Sigmoid colon (tissue), 7 donors: ENCODE results near the gene DENND2A. TPM values are rescaled to one million over a fixed set of nuclear protein-coding genes. Genes with fewer than 3 reads are reported as not detected.
A peak's percentile ranks its signal among the peaks of the same experiment; 100 is the strongest.
"Not testable (repeated sequence)": the region's sequence is repeated elsewhere in the genome, so short reads cannot be mapped to it uniquely, and the experiment has no call there.

Experiments
- DNase-seq: peaks from one replicate; pipeline ENCODE4 v3.0.0-alpha.2; 2019
- H3K27ac ChIP-seq, 4 donors: fragments of 200-600 bp; sonication (generic); one replicate each; pipeline ENCODE4 v1.5.1; 2016 to 2019; ENCODE audit warnings: mild to moderate bottlenecking in 1 of 4
- H3K27me3 ChIP-seq, 3 donors: fragments of 200-600 bp; sonication (generic); one replicate each; pipeline ENCODE4 v1.5.1; 2019; ENCODE audit warnings: mild to moderate bottlenecking in 1 of 3
- H3K36me3 ChIP-seq, 4 donors: fragments of 200-600 bp; sonication (generic); one replicate each; pipeline ENCODE4 v1.5.1; 2016 to 2019
- H3K4me1 ChIP-seq, 4 donors: fragments of 200-600 bp; sonication (generic); one replicate each; pipeline ENCODE4 v1.5.1; 2017 to 2019
- H3K4me3 ChIP-seq, 4 donors: fragments of 200-600 bp; sonication (generic); one replicate each; pipeline ENCODE4 v1.5.1; 2017 to 2019; ENCODE audit warnings: mild to moderate bottlenecking in 2 of 4, moderate library complexity in 1 of 4
- H3K9me3 ChIP-seq, 4 donors: fragments of 200-600 bp in 3 of 4; sonication (generic) in 3 of 4; one replicate each; pipeline versions ENCODE4 v1.5.1 to v1.6.1; 2013 to 2019
- EP300 ChIP-seq, 4 donors: sonication (generic); formaldehyde crosslinking; IDR thresholded peaks; one replicate each; pipeline ENCODE4 v1.6.1; 2017; ENCODE audit warnings: antibody characterized with exemption in 4 of 4
- POLR2A ChIP-seq, 2 donors: fragments of 450-650 bp; IDR thresholded peaks; one replicate each; pipeline ENCODE4 v1.6.1; 2016; ENCODE audit warnings: antibody characterized with exemption in 2 of 2, mild to moderate bottlenecking in 2 of 2, moderate library complexity in 2 of 2
- POLR2AphosphoS5 ChIP-seq, 4 donors: sonication (generic); formaldehyde crosslinking; IDR thresholded peaks; one replicate each; pipeline ENCODE4 v1.6.1; 2017; ENCODE audit warnings: antibody characterized with exemption in 4 of 4
- WGBS, 2 donors: extraction: QIAGEN DNeasy Blood & Tissue Kit; methylation state at CpG; one replicate each; pipeline ENCODE4 v1.1.7; 2013; 5-methylcytosine and 5-hydroxymethylcytosine counted together
- intact Hi-C: fragments of 100-400 bp; cut with DNase I; formaldehyde crosslinking; loops from one replicate; pipeline ENCODE4 v1.15.1; 2023
- polyA plus RNA-seq, 3 donors: library from polyadenylated mRNA; stranded (reverse); fragments of 200-250 nt; gene quantifications; one replicate each; pipeline ENCODE4 v1.2.3, GENCODE V29; 2013
- total RNA-seq, 4 donors: library from RNA; depleted of rRNA; stranded (reverse); fragments of >200 nt; gene quantifications; one replicate each; pipeline ENCODE4 v1.1.0, GENCODE V29; 2016
- TF ChIP-seq, protein P1 (sequence below), 4 experiments: fragments of 450-650 bp in 3 of 4; fragments of 200-600 bp in 1 of 4; IDR thresholded peaks; one replicate each; pipeline ENCODE4 v1.5.1; 2016 to 2019; ENCODE audit warnings: antibody characterized with exemption in 4 of 4, mild to moderate bottlenecking in 3 of 4, moderate library complexity in 2 of 4
- donor health status: healthy with polysubstance abuse.
- donor health status: Bipolar disorder and iron deficiency.
- donor health status: healthy.

The DENND2A gene
- total and polyA plus RNA-seq, 7 donors: 6.2 to 38.8 (median 11.4) TPM

DNA sequence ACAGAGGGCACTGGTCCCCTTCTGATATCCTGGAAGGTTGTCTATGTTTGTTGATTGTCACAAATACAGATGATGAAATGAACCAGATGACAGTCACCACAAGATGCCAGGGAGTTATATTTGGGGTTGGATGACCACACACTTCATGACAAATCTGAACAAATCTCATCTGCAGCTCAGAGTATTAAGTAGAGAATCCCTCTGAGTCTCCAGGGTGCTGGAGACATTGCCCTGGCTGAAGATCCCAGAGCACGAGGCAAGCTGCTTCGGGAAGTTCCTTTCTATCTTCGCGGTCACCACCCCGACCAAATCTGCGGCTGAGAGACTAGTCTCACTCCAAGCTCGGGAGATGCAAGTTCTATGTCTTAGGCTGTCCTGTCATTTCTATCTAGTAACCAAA is 9.0 kb downstream of the DENND2A start:
- WGBS, 2 donors: 78 to 88% methylated on average over 7 of the region's 7 CpGs
- TF ChIP-seq POLR2A (IDR thresholded peaks at IDR 0.05) (no peak), POLR2AphosphoS5 (IDR thresholded peaks at IDR 0.05) (no peak), EP300 (IDR thresholded peaks at IDR 0.05) (no peak)
- TF ChIP-seq, protein P1, sequence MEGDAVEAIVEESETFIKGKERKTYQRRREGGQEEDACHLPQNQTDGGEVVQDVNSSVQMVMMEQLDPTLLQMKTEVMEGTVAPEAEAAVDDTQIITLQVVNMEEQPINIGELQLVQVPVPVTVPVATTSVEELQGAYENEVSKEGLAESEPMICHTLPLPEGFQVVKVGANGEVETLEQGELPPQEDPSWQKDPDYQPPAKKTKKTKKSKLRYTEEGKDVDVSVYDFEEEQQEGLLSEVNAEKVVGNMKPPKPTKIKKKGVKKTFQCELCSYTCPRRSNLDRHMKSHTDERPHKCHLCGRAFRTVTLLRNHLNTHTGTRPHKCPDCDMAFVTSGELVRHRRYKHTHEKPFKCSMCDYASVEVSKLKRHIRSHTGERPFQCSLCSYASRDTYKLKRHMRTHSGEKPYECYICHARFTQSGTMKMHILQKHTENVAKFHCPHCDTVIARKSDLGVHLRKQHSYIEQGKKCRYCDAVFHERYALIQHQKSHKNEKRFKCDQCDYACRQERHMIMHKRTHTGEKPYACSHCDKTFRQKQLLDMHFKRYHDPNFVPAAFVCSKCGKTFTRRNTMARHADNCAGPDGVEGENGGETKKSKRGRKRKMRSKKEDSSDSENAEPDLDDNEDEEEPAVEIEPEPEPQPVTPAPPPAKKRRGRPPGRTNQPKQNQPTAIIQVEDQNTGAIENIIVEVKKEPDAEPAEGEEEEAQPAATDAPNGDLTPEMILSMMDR (IDR thresholded peaks at IDR 0.05): no peak
- peak; percentile 70 for DNase-seq
- intact Hi-C loops: no loop called here
- Histone ChIP-seq H3K4me1 (peaks cover 0 to 28% (median 16%) of the 10 kb centered on the region in 4 donors), H3K4me3 (no peak overlapping the region), H3K27me3 (no peaks in the 10 kb centered on the region), H3K36me3 (no peaks in the 10 kb centered on the region), H3K27ac (peak overlapping the region; percentile 18 to 84 (median 46)), H3K9me3 (no peaks in the 10 kb centered on the region)

DNA sequence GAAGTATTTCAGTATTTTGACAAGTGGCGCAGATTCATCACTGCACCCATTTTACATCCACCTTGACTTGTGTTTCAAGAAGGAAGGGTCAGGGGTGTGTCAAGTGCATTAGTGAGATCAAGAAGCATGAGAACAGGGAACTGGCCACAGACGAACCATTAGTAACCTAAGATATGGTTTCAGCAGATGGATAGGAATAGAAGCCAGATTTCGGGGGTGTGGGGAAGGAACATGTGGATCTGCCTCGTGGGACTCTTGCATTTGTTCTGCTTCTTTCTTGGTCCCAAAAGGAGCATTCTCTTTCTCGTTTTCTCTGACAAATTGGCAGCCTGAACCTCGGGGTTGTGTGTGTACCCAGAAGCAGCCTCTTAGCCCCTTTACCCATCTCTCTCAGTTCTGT is 9.6 kb downstream of the DENND2A start:
- intact Hi-C loops: no loop called here
- Histone ChIP-seq H3K27me3 (no peaks in the 10 kb centered on the region), H3K4me1 (peaks cover 0 to 34% (median 21%) of the 10 kb centered on the region in 4 donors), H3K4me3 (no peak overlapping the region), H3K27ac (peak overlapping the region; percentile 18 to 84 (median 46)), H3K36me3 (no peaks in the 10 kb centered on the region), H3K9me3 (no peaks in the 10 kb centered on the region)
- WGBS, 2 donors: 66 to 75% methylated on average over 6 of the region's 6 CpGs
- peak; percentile 69 for DNase-seq
- TF ChIP-seq, protein P1 (IDR thresholded peaks at IDR 0.05): no peak
- TF ChIP-seq POLR2AphosphoS5 (IDR thresholded peaks at IDR 0.05) (no peak), POLR2A (IDR thresholded peaks at IDR 0.05) (no peak), EP300 (IDR thresholded peaks at IDR 0.05) (no peak)

DNA sequence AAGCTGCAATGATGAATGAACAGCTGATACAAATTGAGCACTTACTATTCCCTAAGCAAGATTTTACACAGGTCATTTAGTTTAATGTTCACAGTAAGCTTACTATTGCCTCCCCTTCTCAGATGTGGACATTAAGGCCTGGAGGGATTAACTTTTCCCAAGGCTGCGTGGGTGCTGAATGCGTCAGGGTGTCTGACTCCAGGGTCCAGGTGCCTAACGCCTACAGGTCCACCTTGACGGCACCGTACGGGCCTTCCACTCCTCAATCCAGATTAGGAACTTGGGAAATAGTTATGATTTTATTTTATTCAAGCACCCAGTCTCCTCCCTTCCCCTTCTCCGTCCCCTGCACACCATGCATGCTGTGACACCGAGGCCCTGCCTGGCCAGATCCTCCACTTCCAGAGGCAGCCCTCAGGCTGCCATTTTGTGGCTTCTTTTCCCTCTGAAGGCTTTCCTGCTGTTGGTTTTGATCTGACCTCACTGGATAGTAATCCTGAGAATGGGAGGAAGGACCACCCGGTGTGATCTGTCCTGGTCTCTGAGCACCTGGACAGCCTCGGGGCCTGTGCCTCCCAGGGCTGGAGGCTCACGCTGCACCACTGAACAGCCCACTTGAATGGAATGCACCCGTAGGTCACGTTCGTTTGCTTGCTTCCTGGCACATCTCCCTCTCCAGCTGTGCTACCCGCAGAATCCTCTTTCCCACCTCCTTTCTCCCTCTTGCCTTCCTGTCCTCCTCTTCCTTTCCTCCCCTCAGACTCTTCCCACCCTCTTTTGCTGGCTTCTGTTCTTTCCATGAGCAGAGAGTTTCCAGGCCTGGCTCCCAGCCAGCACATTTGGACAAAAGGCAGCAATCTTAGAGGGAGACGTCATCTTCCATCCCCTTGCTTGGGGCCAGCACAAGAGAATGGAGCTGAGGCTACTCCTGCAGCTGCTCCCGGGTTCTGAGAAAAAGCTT is 14.4 kb downstream of the DENND2A start:
- no peaks in the 10 kb centered on the region for H3K9me3 ChIP-seq
- H3K27ac ChIP-seq: peak overlapping the region; percentile 64 to 84 (median 79)
- intact Hi-C loops: no loop called here
- peak; percentile 98 for DNase-seq
- H3K4me3 ChIP-seq: no peak overlapping the region
- 75 to 80% methylated on average over 17 of the region's 17 CpGs for WGBS, 2 donors
- peak; percentile 17 to 71 (median 68) for TF ChIP-seq POLR2AphosphoS5 (IDR thresholded peaks at IDR 0.05)
- TF ChIP-seq POLR2A (IDR thresholded peaks at IDR 0.05): no peak
- no peak for TF ChIP-seq EP300 (IDR thresholded peaks at IDR 0.05)
- H3K36me3 ChIP-seq: no peaks in the 10 kb centered on the region
- H3K27me3 ChIP-seq: no peaks in the 10 kb centered on the region
- H3K4me1 ChIP-seq: peaks cover 0 to 34% (median 23%) of the 10 kb centered on the region in 4 donors

DNA sequence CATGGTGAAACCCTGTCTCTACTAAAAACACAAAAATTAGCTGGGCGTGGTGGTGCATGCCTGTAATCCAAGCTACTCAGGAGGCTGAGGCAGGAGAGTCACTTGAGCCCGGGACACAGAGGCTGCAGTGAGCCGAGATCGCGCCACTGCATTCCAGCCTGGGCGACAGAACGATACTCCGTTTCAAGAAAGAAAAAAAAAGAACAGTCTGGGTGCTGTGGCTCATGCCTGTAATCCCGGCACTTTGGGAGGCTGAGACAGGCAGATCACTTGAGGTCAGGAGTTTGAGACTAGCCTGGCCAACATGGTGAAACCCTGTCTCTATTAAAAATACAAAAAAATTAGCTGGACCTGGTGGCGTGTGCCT is 15.4 kb downstream of the DENND2A start:
- H3K36me3 ChIP-seq, H3K4me3 ChIP-seq, DNase-seq, H3K9me3 ChIP-seq, intact Hi-C loops, H3K27me3 ChIP-seq: not testable (repeated sequence)
- Histone ChIP-seq H3K27ac (peak overlapping the region; percentile 2 to 84 (median 70)), H3K4me1 (peaks cover 0 to 33% (median 23%) of the 10 kb centered on the region in 4 donors)
- 94 to 96% methylated on average over 10 of the region's 10 CpGs for WGBS, 2 donors

DNA sequence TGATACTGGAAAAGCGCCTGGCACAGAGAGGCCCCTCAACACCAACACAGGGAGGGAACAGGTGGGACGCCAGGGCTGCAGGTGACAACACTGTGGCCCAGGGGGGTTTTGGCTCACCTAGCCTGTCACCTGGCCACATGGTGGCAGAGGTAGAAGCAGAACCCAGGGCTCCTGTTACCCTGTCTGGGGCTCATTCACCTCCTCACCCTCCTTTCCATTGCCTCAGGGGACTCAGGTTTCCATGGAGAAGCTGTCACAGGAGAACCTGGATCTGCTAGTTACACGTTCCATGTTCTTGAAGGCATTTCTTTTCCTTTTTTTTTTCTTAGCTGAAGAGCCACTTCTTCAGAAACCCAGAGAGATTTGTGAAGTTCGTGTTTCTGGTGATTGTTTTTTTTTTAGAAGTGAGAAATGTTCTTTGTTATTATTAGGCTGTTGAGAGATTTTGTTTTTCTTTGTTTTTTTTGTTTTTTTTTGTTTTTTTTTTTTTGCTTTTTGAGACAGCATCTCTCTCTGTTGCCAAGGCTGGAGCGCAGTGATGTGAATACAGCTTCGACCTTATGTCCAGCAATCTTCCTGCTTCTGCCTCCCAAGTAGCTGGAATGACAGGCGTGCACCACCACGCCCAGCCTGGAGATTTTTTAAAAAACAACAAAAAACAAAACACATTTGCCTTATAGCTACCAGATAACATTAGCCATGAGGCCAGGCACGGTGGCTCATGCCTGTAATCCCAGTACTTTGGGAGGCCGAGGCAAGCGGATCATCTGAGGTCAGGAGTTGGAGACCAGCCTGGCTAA is 16.0 kb downstream of the DENND2A start:
- Histone ChIP-seq H3K27ac (peak overlapping the region; percentile 40 to 84 (median 70)), H3K4me3 (no peak overlapping the region), H3K27me3 (no peaks in the 10 kb centered on the region), H3K36me3 (no peaks in the 10 kb centered on the region), H3K4me1 (peaks cover 0 to 33% (median 23%) of the 10 kb centered on the region in 4 donors), H3K9me3 (no peaks in the 10 kb centered on the region)
- no peak for TF ChIP-seq EP300 (IDR thresholded peaks at IDR 0.05)
- no peak for TF ChIP-seq POLR2AphosphoS5 (IDR thresholded peaks at IDR 0.05)
- TF ChIP-seq, protein P1 (IDR thresholded peaks at IDR 0.05): no peak
- no peak for TF ChIP-seq POLR2A (IDR thresholded peaks at IDR 0.05)
- DNase-seq: no peak
- intact Hi-C loops: no loop called here
- 87 to 90% methylated on average over 11 of the region's 11 CpGs for WGBS, 2 donors
